ENCODE measurements around the gene IGF2R. TPM values are rescaled to one million over a fixed set of nuclear protein-coding genes. Genes with fewer than 3 reads are reported as not detected.
"Not testable (repeated sequence)": the region's sequence is repeated elsewhere in the genome, so short reads cannot be mapped to it uniquely, and the experiment has no call there.

The IGF2R gene
- total and polyA plus RNA-seq, 4 experiments from 2014 or later: 4.5 to 79.2 (median 48.1) TPM

DNA sequence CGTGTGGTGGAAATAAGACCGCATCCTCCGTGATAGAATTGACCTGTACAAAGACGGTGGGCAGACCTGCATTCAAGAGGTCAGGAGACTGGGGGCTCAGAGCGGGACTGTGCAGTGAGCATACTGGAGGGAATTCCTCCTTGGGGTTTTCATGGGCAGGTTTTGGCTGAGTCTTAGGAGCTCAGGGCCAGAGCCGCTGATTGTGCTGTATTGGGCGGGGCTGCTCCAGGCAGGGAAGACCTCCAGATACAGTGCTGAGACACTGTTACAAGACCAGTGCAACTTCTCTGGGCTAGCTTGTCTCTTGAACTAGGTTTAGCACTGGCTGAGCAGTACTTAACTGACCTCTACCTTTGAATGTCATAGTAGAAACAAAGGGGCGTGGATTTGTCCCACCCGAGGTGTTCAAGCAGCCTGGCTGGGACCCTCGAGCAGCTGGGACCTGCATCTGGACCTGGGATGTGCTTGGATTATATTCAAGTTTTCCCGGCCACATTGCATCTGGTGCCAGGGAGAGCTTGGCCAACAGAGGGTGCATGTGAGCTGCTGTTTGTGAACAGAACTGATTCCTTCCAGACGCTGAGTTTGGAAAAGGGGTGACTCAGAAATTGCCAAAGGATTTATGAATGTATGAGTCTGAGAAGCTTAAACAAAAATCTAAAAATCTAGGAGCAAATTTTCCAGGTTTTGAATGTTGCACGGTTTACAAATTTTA is 119.3 kb downstream of the IGF2R start:
- DNase-seq: no peak
- Histone ChIP-seq H3K9me3 (ENCODE audit: control insufficient read depth in 1 of 2, low read length in 2 of 2) (no peaks in the 10 kb centered on the region), H3K27me3 (ENCODE audit: insufficient read depth, low read length) (no peaks in the 10 kb centered on the region), H3K27ac (ENCODE audit: low read depth, low read length) (no peak overlapping the region), H3K4me1 (ENCODE audit: insufficient read depth, low read length) (no peaks in the 10 kb centered on the region), H3K36me3 (ENCODE audit: insufficient read depth, low read length) (peaks cover 72% of the 10 kb centered on the region), H3K4me3 (ENCODE audit: low read length in 2 of 2) (no peak overlapping the region)
- no peak overlapping the region for H3K4me3 Mint-ChIP-seq
- no peaks in the 10 kb centered on the region for H3K27me3 Mint-ChIP-seq
- peaks cover 1 to 9% (median 7%) of the 10 kb centered on the region in 4 donors for H3K4me1 Mint-ChIP-seq
- CTCF ChIA-PET (ENCODE audit: partially characterized antibody): interaction anchor here (1.1 to 1.6 kb wide), 2 partner anchors 225 to 367 kb away, joined by 3 read pairs; no protein-coding TSS in a partner anchor
- peak overlapping the region in 3 of 7 donors; percentile 43 to 73 (median 65) for H3K27ac Mint-ChIP-seq
- intact Hi-C loops (cut with micrococcal nuclease): loop anchor here (5.0 kb wide), 1 partner anchor 369 kb away; no protein-coding TSS in a partner anchor
- POLR2A ChIA-PET (ENCODE audit: partially characterized antibody): no interaction called here
- peaks cover 70 to 87% of the 10 kb centered on the region in 2 donors for H3K36me3 Mint-ChIP-seq
- H3K9me3 Mint-ChIP-seq: no peaks in the 10 kb centered on the region

DNA sequence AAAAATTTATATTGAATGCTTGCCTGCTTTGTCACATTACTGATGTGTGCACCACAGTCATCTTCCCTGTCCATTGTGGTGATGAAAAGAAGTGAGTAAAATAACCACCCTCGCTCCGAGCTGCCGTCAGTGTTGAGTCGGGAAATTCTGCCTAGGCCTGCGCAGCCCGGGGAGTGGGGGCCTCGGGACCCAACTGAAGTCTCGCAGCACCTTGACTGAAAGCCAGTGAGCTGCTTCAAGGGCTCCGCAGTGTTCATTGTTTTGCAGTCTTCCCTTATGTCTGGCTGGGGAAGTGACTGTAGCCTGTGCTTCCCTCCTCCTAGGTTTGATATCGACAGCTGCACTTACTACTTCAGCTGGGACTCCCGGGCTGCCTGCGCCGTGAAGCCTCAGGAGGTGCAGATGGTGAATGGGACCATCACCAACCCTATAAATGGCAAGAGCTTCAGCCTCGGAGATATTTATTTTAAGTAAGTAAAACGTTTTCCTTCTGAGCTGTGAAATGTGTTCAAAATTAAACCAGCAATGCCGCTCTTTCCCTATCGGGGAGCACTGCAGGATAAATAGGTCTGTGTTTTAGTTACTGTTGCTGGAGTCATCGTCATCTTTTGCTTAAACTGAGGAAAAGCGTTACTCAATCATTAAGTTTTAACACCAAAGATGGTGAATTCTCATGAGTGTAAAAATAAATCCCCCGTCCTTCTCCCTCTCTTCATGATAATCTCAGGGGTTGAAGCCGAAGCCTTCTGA is 120.1 kb downstream of the IGF2R start:
- Histone ChIP-seq H3K27ac (ENCODE audit: low read depth, low read length) (no peak overlapping the region), H3K4me1 (ENCODE audit: insufficient read depth, low read length) (no peaks in the 10 kb centered on the region), H3K27me3 (ENCODE audit: insufficient read depth, low read length) (no peaks in the 10 kb centered on the region), H3K36me3 (ENCODE audit: insufficient read depth, low read length) (peaks cover 73% of the 10 kb centered on the region), H3K4me3 (ENCODE audit: low read length in 2 of 2) (no peak overlapping the region), H3K9me3 (ENCODE audit: control insufficient read depth in 1 of 2, low read length in 2 of 2) (no peaks in the 10 kb centered on the region)
- Mint-ChIP-seq H3K36me3 (peaks cover 72 to 87% of the 10 kb centered on the region in 2 donors), H3K4me3 (no peak overlapping the region), H3K9me3 (no peaks in the 10 kb centered on the region), H3K4me1 (peaks cover 1 to 9% (median 7%) of the 10 kb centered on the region in 4 donors), H3K27ac (peak overlapping the region in 1 of 7 donors; percentile 70), H3K27me3 (no peaks in the 10 kb centered on the region)
- no peak for DNase-seq
- CTCF ChIA-PET (ENCODE audit: partially characterized antibody): interaction anchor here (1.1 to 1.6 kb wide), 2 partner anchors 226 to 366 kb away, joined by 3 read pairs; no protein-coding TSS in a partner anchor
- POLR2A ChIA-PET (ENCODE audit: partially characterized antibody): no interaction called here
- intact Hi-C loops (cut with micrococcal nuclease): loop anchor here (5.0 kb wide), 1 partner anchor 368 kb away; no protein-coding TSS in a partner anchor

DNA sequence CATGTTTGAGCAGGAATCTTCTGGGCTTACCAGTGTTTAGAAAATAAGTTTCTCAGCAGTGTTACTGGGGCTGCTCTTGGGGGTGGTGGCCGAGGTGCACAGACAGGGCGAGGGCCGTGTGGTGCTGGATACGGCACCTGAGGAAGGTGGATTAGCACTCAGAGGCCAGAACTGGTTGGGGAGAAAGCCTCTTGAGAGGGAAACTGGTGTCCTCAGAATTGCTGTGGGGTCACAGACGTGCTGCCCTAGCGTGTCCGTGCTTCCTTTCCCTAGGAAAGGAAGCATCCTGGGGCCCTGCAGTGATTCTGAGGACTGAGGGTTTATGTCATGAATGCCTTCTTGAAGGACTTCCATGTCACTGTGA is 120.6 kb downstream of the IGF2R start:
- CTCF ChIA-PET (ENCODE audit: partially characterized antibody): interaction anchor here (1.6 kb wide), 1 partner anchor 366 kb away, joined by 3 read pairs; no protein-coding TSS in a partner anchor
- no peaks in the 10 kb centered on the region for H3K9me3 Mint-ChIP-seq
- H3K4me1 ChIP-seq (ENCODE audit: insufficient read depth, low read length): no peaks in the 10 kb centered on the region
- intact Hi-C loops (cut with micrococcal nuclease): loop anchor here (5.0 kb wide), 1 partner anchor 368 kb away; no protein-coding TSS in a partner anchor
- H3K36me3 ChIP-seq (ENCODE audit: insufficient read depth, low read length): peaks cover 68% of the 10 kb centered on the region
- H3K27ac ChIP-seq (ENCODE audit: low read depth, low read length): no peak overlapping the region
- no peak overlapping the region for H3K4me3 ChIP-seq (ENCODE audit: low read length in 2 of 2)
- no peaks in the 10 kb centered on the region for H3K9me3 ChIP-seq (ENCODE audit: control insufficient read depth in 1 of 2, low read length in 2 of 2)
- no peaks in the 10 kb centered on the region for H3K27me3 ChIP-seq (ENCODE audit: insufficient read depth, low read length)
- peaks cover 1 to 7% (median 5%) of the 10 kb centered on the region in 4 donors for H3K4me1 Mint-ChIP-seq
- DNase-seq: no peak
- H3K4me3 Mint-ChIP-seq: no peak overlapping the region
- POLR2A ChIA-PET (ENCODE audit: partially characterized antibody): no interaction called here
- no peaks in the 10 kb centered on the region for H3K27me3 Mint-ChIP-seq
- H3K36me3 Mint-ChIP-seq: peaks cover 73 to 88% of the 10 kb centered on the region in 2 donors
- peak overlapping the region in 1 of 7 donors; percentile 70 for H3K27ac Mint-ChIP-seq

DNA sequence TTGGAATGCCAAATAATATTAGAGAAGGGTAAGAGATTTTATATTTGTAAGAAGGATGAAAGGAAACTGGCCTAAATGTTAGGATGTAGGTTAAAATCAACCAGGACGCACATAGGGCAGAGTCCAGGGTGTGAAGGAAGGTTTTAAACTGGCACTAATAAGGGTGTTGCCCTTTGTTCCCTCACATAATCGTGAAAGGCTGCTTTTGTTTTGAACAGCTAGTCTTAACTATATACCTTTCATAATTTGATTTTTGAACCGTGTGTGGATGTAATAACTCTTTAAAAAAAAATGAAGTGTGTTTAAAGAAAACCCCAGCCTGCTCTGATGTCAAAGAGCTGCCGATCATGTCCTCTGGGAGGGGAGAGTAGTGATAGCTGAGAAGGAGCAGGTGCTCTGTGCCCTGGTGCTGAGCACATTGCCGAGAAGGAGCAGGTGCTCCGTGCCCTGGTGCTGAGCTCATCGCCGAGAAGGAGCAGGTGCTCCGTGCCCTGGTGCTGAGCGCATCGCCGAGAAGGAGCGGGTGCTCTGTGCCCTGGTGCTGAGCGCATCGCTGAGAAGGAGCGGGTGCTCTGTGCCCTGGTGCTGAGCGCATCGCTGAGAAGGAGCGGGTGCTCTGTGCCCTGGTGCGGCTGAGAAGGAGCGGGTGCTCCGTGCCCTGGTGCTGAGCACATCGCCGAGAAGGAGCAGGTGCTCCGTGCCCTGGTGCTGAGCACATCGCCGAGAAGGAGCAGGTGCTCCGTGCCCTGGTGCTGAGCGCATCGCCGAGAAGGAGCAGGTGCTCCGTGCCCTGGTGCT is 121.8 kb downstream of the IGF2R start:
- H3K27me3 Mint-ChIP-seq; H3K4me1 Mint-ChIP-seq; H3K4me3 ChIP-seq (ENCODE audit: low read length in 2 of 2); H3K27ac Mint-ChIP-seq; H3K9me3 Mint-ChIP-seq; H3K27me3 ChIP-seq (ENCODE audit: insufficient read depth, low read length); CTCF ChIA-PET (ENCODE audit: partially characterized antibody); DNase-seq; H3K4me3 Mint-ChIP-seq; H3K9me3 ChIP-seq (ENCODE audit: control insufficient read depth in 1 of 2, low read length in 2 of 2); H3K27ac ChIP-seq (ENCODE audit: low read depth, low read length); H3K4me1 ChIP-seq (ENCODE audit: insufficient read depth, low read length); intact Hi-C loops (cut with micrococcal nuclease); POLR2A ChIA-PET (ENCODE audit: partially characterized antibody): not testable (repeated sequence)
- peaks cover 66 to 86% of the 10 kb centered on the region in 2 donors for H3K36me3 Mint-ChIP-seq
- H3K36me3 ChIP-seq (ENCODE audit: insufficient read depth, low read length): peaks cover 64% of the 10 kb centered on the region

DNA sequence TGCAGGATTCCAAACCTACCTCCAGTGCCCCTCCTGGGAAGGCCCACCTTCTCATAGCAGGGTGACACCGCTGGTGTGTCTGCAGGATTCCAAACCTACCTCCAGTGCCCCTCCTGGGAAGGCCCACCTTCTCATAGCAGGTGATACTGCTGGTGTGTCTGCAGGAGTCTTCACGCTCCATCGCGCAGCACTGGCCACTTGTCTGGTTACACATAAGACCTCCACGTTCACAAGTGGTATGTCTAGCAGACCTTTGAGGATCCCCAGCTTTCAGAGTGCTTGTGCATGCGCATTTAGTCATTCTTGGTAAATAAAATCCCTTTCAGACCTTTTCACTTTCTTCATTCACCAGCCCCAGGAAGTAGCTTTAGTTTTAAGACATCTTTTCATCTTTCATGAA is 123.3 kb downstream of the IGF2R start:
- H3K4me3 ChIP-seq (ENCODE audit: low read length in 2 of 2); H3K9me3 Mint-ChIP-seq; DNase-seq; H3K27me3 Mint-ChIP-seq; H3K4me1 ChIP-seq (ENCODE audit: insufficient read depth, low read length); H3K4me1 Mint-ChIP-seq; CTCF ChIA-PET (ENCODE audit: partially characterized antibody); POLR2A ChIA-PET (ENCODE audit: partially characterized antibody); H3K27ac ChIP-seq (ENCODE audit: low read depth, low read length); intact Hi-C loops (cut with micrococcal nuclease); H3K4me3 Mint-ChIP-seq; H3K9me3 ChIP-seq (ENCODE audit: control insufficient read depth in 1 of 2, low read length in 2 of 2); H3K27me3 ChIP-seq (ENCODE audit: insufficient read depth, low read length); H3K27ac Mint-ChIP-seq: not testable (repeated sequence)
- H3K36me3 Mint-ChIP-seq: peaks cover 68 to 86% of the 10 kb centered on the region in 2 donors
- peaks cover 67% of the 10 kb centered on the region for H3K36me3 ChIP-seq (ENCODE audit: insufficient read depth, low read length)

DNA sequence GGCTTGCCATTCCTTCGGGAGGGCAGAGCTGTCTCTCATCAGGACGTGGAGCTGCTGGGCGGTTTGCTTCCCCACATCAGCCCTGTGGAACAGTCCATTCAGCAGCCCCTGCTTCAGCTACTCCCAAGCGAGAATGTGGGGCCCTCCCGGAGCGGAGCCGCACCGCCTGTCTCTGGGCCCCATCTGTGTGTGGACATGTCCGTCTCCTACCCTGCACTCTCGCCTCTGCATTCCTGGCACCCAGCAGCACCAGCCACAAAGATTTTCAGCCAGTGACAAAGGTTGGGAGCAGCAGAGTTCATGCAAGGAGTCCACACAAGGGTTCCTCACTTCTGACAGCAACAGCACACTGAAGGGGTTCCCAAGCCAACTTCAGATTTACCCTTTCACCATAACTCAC is 123.7 kb downstream of the IGF2R start:
- no peaks in the 10 kb centered on the region for H3K9me3 Mint-ChIP-seq
- Histone ChIP-seq H3K27me3 (ENCODE audit: insufficient read depth, low read length) (no peaks in the 10 kb centered on the region), H3K27ac (ENCODE audit: low read depth, low read length) (no peak overlapping the region), H3K9me3 (ENCODE audit: control insufficient read depth in 1 of 2, low read length in 2 of 2) (no peaks in the 10 kb centered on the region), H3K36me3 (ENCODE audit: insufficient read depth, low read length) (peaks cover 70% of the 10 kb centered on the region), H3K4me1 (ENCODE audit: insufficient read depth, low read length) (no peaks in the 10 kb centered on the region), H3K4me3 (ENCODE audit: low read length in 2 of 2) (no peak overlapping the region)
- no peaks in the 10 kb centered on the region for H3K27me3 Mint-ChIP-seq
- no peaks in the 10 kb centered on the region for H3K4me1 Mint-ChIP-seq
- DNase-seq: no peak
- ChIA-PET POLR2A (ENCODE audit: partially characterized antibody) (no interaction called here), CTCF (ENCODE audit: partially characterized antibody) (no interaction called here)
- peaks cover 68 to 88% of the 10 kb centered on the region in 2 donors for H3K36me3 Mint-ChIP-seq
- no peak overlapping the region for H3K27ac Mint-ChIP-seq
- intact Hi-C loops (cut with micrococcal nuclease): no loop called here
- H3K4me3 Mint-ChIP-seq: no peak overlapping the region

DNA sequence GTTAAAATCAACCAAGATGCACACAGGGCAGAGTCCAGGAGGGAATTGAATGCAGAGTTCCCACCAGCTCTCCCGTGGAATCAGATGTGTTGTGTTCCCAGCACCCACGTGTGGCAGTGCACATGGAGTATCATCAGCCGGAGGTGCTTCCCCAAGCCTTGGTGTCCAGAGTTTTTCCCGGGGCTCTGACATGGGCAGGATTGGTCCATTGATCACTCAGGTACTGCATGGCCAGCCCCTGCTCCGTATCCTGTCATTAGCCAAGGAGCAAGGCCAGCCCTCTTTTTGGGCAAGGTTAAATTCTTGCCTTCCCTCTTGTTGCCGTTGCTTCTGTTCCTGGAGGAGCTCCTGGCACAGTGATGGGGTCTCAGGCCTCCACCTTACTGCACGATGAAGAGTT is 124.2 kb downstream of the IGF2R start:
- Mint-ChIP-seq H3K9me3 (no peaks in the 10 kb centered on the region), H3K4me1 (peaks cover 0 to 1% (median 0%) of the 10 kb centered on the region in 4 donors), H3K36me3 (peaks cover 67 to 88% of the 10 kb centered on the region in 2 donors), H3K4me3 (no peak overlapping the region), H3K27ac (no peak overlapping the region), H3K27me3 (no peaks in the 10 kb centered on the region)
- ChIA-PET POLR2A (ENCODE audit: partially characterized antibody) (no interaction called here), CTCF (ENCODE audit: partially characterized antibody) (interaction anchor here (0.6 kb wide), 1 partner anchor 80 kb away, joined by 4 read pairs; no protein-coding TSS in a partner anchor)
- H3K4me1 ChIP-seq (ENCODE audit: insufficient read depth, low read length): no peaks in the 10 kb centered on the region
- no peaks in the 10 kb centered on the region for H3K27me3 ChIP-seq (ENCODE audit: insufficient read depth, low read length)
- intact Hi-C loops (cut with micrococcal nuclease): no loop called here
- DNase-seq: no peak
- peaks cover 71% of the 10 kb centered on the region for H3K36me3 ChIP-seq (ENCODE audit: insufficient read depth, low read length)
- no peak overlapping the region for H3K4me3 ChIP-seq (ENCODE audit: low read length in 2 of 2)
- H3K27ac ChIP-seq (ENCODE audit: low read depth, low read length): no peak overlapping the region
- H3K9me3 ChIP-seq (ENCODE audit: control insufficient read depth in 1 of 2, low read length in 2 of 2): no peaks in the 10 kb centered on the region

Measured in CD4-positive, alpha-beta memory T cell (primary cell).